GM12873 (cell line): Measurements from ENCODE around the gene LAMB2.

Experiments
- TF ChIP-seq, protein P1 (sequence below): IDR thresholded peaks from 2 replicates; pipeline ENCODE4 v1.5.1; 2012; ENCODE audit warnings: low read depth, mild to moderate bottlenecking, moderate library complexity, low read length, control low read depth; ENCODE audit not compliant: insufficient read depth; ENCODE audit errors: missing control alignments

The LAMB2 gene

DNA sequence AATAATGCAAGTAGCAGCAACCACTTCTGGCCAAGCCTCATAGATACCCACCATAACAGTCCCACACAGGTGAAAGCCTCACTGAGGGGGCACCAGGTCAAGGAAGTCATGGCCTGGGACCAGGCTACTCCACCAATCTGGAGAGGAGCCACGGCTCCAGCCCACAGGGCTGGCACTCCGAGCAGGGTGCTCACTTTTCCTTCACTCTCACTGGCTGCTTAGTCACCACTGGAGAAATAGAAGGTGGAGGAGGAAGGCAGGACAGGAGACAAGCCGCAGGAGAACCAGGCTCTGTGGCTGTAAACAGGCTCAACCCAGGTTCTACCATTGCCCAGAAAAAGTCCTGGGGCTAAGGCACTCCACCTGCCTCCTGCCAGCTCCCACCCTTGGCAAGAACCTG is 13.4 kb downstream of the LAMB2 start:
- TF ChIP-seq, protein P1, sequence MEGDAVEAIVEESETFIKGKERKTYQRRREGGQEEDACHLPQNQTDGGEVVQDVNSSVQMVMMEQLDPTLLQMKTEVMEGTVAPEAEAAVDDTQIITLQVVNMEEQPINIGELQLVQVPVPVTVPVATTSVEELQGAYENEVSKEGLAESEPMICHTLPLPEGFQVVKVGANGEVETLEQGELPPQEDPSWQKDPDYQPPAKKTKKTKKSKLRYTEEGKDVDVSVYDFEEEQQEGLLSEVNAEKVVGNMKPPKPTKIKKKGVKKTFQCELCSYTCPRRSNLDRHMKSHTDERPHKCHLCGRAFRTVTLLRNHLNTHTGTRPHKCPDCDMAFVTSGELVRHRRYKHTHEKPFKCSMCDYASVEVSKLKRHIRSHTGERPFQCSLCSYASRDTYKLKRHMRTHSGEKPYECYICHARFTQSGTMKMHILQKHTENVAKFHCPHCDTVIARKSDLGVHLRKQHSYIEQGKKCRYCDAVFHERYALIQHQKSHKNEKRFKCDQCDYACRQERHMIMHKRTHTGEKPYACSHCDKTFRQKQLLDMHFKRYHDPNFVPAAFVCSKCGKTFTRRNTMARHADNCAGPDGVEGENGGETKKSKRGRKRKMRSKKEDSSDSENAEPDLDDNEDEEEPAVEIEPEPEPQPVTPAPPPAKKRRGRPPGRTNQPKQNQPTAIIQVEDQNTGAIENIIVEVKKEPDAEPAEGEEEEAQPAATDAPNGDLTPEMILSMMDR: no peak

DNA sequence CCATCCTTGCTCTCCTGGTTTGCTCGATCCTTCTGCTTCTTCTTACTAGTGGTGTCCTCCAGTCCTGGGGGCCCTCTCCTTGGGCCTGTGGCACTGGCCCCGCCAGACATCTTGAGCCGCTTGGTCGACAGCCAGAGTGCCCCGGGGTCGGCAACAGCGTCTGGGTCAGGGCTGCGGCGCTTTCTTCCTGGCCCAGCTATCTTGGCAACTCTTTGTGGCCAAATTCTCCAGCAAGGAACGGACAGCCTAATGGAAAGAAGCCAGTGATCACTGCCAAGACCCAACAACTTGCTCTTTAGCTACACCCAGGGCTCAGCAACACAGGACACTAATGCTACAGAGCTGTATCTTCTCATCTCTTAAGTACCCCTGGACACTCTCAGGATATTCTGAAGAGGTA is 13.8 kb downstream of the LAMB2 start:
- TF ChIP-seq, protein P1: no peak

DNA sequence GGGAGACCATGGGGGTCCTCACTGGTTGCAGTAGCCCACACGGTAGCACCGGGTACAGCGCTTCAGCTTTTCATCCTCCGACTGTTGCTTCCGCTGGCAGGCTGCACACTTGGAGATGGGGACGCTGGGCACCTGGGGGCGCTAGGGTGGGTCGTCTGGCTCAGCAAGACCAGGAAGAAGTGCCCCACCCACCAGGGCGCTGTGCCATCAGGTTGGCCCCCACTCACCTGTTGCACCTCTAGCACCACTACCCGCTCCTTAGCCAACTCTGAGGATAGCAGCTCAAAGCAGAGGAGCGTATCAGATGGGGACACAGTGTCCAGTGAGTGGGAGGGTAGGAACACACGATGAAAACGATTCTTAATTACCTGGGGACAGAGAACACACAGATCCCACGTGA is 20.6 kb downstream of the LAMB2 start:
- TF ChIP-seq, protein P1: no peak

DNA sequence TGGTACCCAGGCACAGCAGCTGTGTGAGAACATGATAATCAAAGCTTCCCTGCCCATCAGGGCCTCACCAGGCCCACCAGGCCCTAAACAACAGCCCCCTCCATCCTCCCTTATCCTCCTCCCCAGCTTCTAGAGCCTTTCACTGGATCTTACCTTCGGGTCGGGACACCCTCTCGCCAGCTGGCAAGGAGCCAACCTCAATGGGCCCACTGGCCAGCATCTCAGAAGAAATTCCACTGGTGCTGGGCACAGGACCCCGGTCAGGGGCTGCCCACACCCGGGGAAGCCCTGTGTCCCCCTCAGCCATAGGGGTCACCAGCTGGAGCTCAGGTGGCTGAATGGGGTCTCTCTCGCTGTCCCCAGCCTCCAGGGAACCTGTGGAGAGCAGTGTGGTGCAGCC is 21.5 kb downstream of the LAMB2 start:
- TF ChIP-seq, protein P1: no peak

DNA sequence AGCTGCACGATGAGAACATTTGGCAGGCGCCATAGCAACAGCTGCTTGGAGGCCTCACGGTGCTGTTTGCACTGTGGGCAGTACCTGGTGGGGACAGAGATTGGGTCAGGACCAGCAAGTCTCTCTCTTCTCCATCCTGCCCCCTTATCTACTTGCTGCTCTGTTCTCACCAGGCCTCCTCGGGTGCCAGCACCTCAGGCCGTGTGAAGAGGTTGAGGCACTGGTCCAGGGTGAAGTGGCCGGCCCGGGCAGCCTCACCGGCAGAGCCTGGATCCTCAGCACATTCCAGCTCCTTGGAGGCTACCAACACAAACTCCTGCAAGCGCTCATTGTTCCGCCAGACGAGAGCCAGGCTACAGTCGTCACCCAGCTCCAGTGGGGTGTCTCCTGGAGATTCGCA is 22.1 kb downstream of the LAMB2 start:
- TF ChIP-seq, protein P1: no peak

DNA sequence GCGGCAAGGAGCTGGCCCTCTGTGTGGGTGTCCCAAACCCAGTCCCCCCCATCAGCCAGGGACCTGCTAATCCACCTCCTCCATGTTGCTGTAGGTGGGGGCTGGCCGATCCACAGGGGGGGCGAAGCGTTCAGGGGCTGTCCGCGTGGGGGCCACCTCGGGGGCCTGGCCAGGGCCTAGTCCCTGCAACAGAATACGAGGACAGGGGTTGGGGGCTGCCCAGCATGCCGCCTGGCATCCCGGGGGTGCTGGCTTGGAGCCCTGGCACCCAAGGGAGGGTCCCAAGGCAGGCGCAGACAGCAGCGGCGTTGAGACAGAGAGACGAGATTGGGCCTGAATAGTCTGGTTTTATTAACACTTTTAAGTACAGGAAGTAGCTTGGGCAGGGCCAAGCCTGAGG is 24.5 kb downstream of the LAMB2 start:
- TF ChIP-seq, protein P1: no peak

DNA sequence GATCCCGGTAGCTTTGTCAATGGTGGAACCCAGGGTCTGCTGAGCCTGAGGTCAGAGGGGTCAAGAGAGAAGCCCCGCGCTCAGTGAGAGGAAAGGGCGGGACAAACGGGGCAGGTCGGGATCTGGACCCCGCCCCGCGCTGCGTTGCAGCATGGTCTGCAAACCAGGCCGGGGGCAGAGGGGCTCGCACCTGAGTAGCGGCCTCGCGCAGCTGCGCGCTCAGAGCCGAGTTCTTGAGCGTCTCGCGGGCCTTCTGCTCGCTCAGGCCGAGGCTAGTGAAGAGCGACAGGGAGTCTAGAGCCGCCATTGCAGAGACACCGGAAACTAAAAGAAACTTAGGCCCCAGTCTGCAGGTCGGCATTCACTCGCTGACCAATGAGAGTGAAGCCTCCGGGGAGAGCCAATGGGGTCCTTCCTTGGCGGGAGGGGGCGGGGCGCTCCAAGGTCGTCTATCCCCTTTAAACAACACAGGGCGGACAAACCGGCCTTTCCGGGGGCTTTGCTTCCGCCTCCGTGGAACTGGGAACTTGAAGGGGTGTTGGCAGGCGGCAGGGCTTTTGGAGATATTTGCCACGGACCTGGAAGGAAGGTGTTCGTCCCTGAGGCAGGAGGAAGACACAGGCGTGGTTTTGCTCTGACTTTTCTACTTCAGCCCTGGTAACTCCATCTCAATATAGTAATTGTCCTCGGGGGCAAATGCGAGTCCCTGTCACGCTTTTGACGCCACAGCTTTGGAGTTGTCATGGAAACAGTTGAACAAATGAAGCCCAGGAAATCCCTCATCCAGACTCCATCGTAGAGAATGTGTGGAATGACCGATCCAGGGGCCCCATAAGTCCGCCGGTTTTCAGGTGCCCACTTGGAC is 28.2 kb downstream of the LAMB2 start, which contains the start of gene QARS1:
Gene QARS1, minus strand, starts transcription at position 331 of the 865 bp plus-strand sequence. Its CDS starts 24 bp downstream, at position 307.
- TF ChIP-seq, protein P1: no peak
